Motor neuron (in vitro differentiated cells): ENCODE measurements around the gene PCGF1. TPM values are rescaled to one million over a fixed set of nuclear protein-coding genes. Genes with fewer than 3 reads are reported as not detected.

Source experiments
- ATAC-seq, 8 experiments: fragments of 200-7000 bp; cut with Tn5 transposase; replicated peaks in 6 of 8; 2 replicates each; pipeline ENCODE4 v1.8.0; 2021; ENCODE audit warnings: mild to moderate bottlenecking in 8 of 8, moderate library complexity in 8 of 8
- H3K27ac ChIP-seq, 2 donors: fragments of 250-450 bp; sonication (Bioruptor Pico); 2 replicates each; pipeline ENCODE4 v1.9.0; 2021; ENCODE audit warnings: antibody characterized with exemption in 2 of 2, mild to moderate bottlenecking in 2 of 2, moderate library complexity in 1 of 2
- H3K4me1 ChIP-seq, 2 donors: fragments of 250-450 bp; sonication (Bioruptor Pico); replicated peaks in 1 of 2; 2 replicates each; pipeline ENCODE4 v1.6.1; 2021; ENCODE audit warnings: antibody characterized with exemption in 2 of 2, mild to moderate bottlenecking in 2 of 2, moderate library complexity in 1 of 2
- H3K4me3 ChIP-seq, 5 donors: fragments of 250-450 bp; sonication (Bioruptor Pico); 2 replicates each; pipeline ENCODE4 v1.9.0; 2021; ENCODE audit warnings: antibody characterized with exemption in 5 of 5, mild to moderate bottlenecking in 5 of 5, moderate library complexity in 4 of 5
- WGBS, 10 experiments: fragments of 450-650 bp; shearing (Covaris generic); methylation state at CpG; one replicate each; pipeline ENCODE4 v1.0.0; 2022; 5-methylcytosine and 5-hydroxymethylcytosine counted together
- in situ Hi-C, 9 experiments: fragments of 400-800 bp; cut with MboI; loops; one replicate each; pipeline ENCODE4 v1.15.0; 2021; ENCODE audit warnings: low sequenced_read_pairs in 9 of 9, low pct_unique_long_range_greater_than_20kb in 2 of 9; ENCODE audit not compliant: unreplicated experiment in 9 of 9
- total RNA-seq, 8 experiments: library from RNA; unstranded; fragments of 300-600 nt; gene quantifications; 2 replicates each; pipeline versions ENCODE4 v1.2.3 to v1.2.4, GENCODE V29; 2022

PCGF1 gene
- total RNA-seq, 8 experiments from 2014 or later = 14.9 to 28.2 (median 18.4) TPM

GRCh38 chr2:74548900-74549826 is 41.7 kb upstream of the PCGF1 start:
- Histone ChIP-seq H3K4me3 (peak overlapping the region; percentile 22 to 34 (median 30)), H3K4me1 (peaks cover 12 to 17% of the 10 kb centered on the region in 2 donors), H3K27ac (no peak overlapping the region)
- WGBS, 10 experiments = 0 to 65% (median 12%) methylated on average over 1 to 15 of the region's 85 CpGs; no CpG with 5 or more reads in 4 of the 10 experiments
- in situ Hi-C loops = no loop called here
- peak; percentile 4 to 93 (median 42) for ATAC-seq

- Histone ChIP-seq H3K27ac (no peak overlapping the region), H3K4me3 (peak overlapping the region; percentile 22 to 34 (median 30)), H3K4me1 (peaks cover 12 to 17% of the 10 kb centered on the region in 2 donors)
- WGBS, 10 experiments = 3 to 100% (median 40%) methylated on average over 1 to 14 of the region's 26 CpGs
- ATAC-seq = peak in 1 of 8 experiments; percentile 7
- in situ Hi-C loops = no loop called here
These were observed 40.9 kb upstream of the PCGF1 start for GRCh38 chr2:74548285-74548899.

GRCh38 chr2:74546004-74546403 is 38.5 kb upstream of the PCGF1 start:
- ATAC-seq = no peak
- WGBS, 10 experiments = 53 to 100% (median 80%) methylated on average over 1 to 3 of the region's 3 CpGs; no CpG with 5 or more reads in 1 of the 10 experiments
- in situ Hi-C loops = no loop called here

GRCh38 chr2:74544634-74545033 is 37.1 kb upstream of the PCGF1 start:
- ATAC-seq = no peak
- Histone ChIP-seq H3K4me1 (peaks cover 3 to 6% of the 10 kb centered on the region in 2 donors), H3K4me3 (no peak overlapping the region), H3K27ac (no peak overlapping the region)
- WGBS, 10 experiments = 70 to 90% (median 79%) methylated on average over 2 to 3 of the region's 3 CpGs; no CpG with 5 or more reads in 3 of the 10 experiments
- in situ Hi-C loops = no loop called here

More at GRCh38 chr2:74546004-74546403, 38.5 kb upstream of the PCGF1 start:
- H3K27ac ChIP-seq = no peak overlapping the region
- no peak overlapping the region for H3K4me3 ChIP-seq
- peaks cover 3 to 6% of the 10 kb centered on the region in 2 donors for H3K4me1 ChIP-seq

- WGBS, 10 experiments = 20 to 100% (median 80%) methylated on average over 1 of the region's 1 CpG; no CpG with 5 or more reads in 4 of the 10 experiments
- Histone ChIP-seq H3K4me3 (no peak overlapping the region), H3K4me1 (peaks cover 0 to 1% of the 10 kb centered on the region in 2 donors), H3K27ac (no peak overlapping the region)
- no peak for ATAC-seq
- in situ Hi-C loops = no loop called here
These were observed 35.5 kb upstream of the PCGF1 start for GRCh38 chr2:74542978-74543377.

GRCh38 chr2:74540291-74540690 is 32.8 kb upstream of the PCGF1 start:
- no peak overlapping the region for H3K27ac ChIP-seq
- in situ Hi-C loops = no loop called here
- H3K4me3 ChIP-seq = no peak overlapping the region
- peak in 2 of 8 experiments; percentile 87 to 93 for ATAC-seq
- 0 to 100% (median 85%) methylated on average over 1 to 4 of the region's 5 CpGs; no CpG with 5 or more reads in 4 of the 10 experiments for WGBS, 10 experiments
- H3K4me1 ChIP-seq = no peaks in the 10 kb centered on the region

GRCh38 chr2:74538881-74539339 is 31.4 kb upstream of the PCGF1 start:
- no peak for ATAC-seq
- H3K4me3 ChIP-seq = no peak overlapping the region
- no peaks in the 10 kb centered on the region for H3K4me1 ChIP-seq
- in situ Hi-C loops = no loop called here
- WGBS, 10 experiments = 65 to 100% (median 89%) methylated on average over 1 to 6 of the region's 7 CpGs; no CpG with 5 or more reads in 4 of the 10 experiments
- no peak overlapping the region for H3K27ac ChIP-seq

GRCh38 chr2:74537140-74537539 is 29.6 kb upstream of the PCGF1 start:
- Histone ChIP-seq H3K27ac (no peak overlapping the region), H3K4me1 (no peaks in the 10 kb centered on the region), H3K4me3 (no peak overlapping the region)
- WGBS, 10 experiments = 28 to 83% (median 68%) methylated on average over 1 to 3 of the region's 4 CpGs; no CpG with 5 or more reads in 2 of the 10 experiments
- in situ Hi-C loops = no loop called here
- peak in 2 of 8 experiments; percentile 52 to 69 for ATAC-seq

- in situ Hi-C loops = no loop called here
- H3K27ac ChIP-seq = no peak overlapping the region
- WGBS, 10 experiments = 86 to 100% (median 95%) methylated on average over 2 to 12 of the region's 23 CpGs; no CpG with 5 or more reads in 6 of the 10 experiments
- H3K4me3 ChIP-seq = no peak overlapping the region
- no peak for ATAC-seq
- H3K4me1 ChIP-seq = peaks cover under 1 to 5% of the 10 kb centered on the region in 2 donors
These were observed 28.9 kb upstream of the PCGF1 start for GRCh38 chr2:74536166-74536950.

GRCh38 chr2:74535440-74535965 is 28.0 kb upstream of the PCGF1 start:
- Histone ChIP-seq H3K4me3 (no peak overlapping the region), H3K27ac (no peak overlapping the region), H3K4me1 (peaks cover 7 to 11% of the 10 kb centered on the region in 2 donors)
- in situ Hi-C loops = no loop called here
- no peak for ATAC-seq
- WGBS, 10 experiments = no CpG with 5 or more reads among the region's 10 CpGs

GRCh38 chr2:74534411-74534810 is 26.9 kb upstream of the PCGF1 start:
- in situ Hi-C loops = no loop called here
- Histone ChIP-seq H3K27ac (no peak overlapping the region), H3K4me1 (peaks cover 7 to 11% of the 10 kb centered on the region in 2 donors), H3K4me3 (no peak overlapping the region)
- 96 to 100% (median 100%) methylated on average over 2 to 5 of the region's 12 CpGs; no CpG with 5 or more reads in 6 of the 10 experiments for WGBS, 10 experiments
- no peak for ATAC-seq

GRCh38 chr2:74533464-74533863 is 26.0 kb upstream of the PCGF1 start:
- in situ Hi-C loops = no loop called here

More at GRCh38 chr2:74533464-74533863, 26.0 kb upstream of the PCGF1 start:
- peaks cover 10 to 14% of the 10 kb centered on the region in 2 donors for H3K4me1 ChIP-seq
- no peak overlapping the region for H3K4me3 ChIP-seq
- ATAC-seq = no peak
- 73 to 100% (median 100%) methylated on average over 1 to 4 of the region's 4 CpGs; no CpG with 5 or more reads in 1 of the 10 experiments for WGBS, 10 experiments
- H3K27ac ChIP-seq = no peak overlapping the region
